GM21360 (cell line): ENCODE results near the gene ABHD12.

Source experiments
- ATAC-seq: cut with Tn5 transposase; IDR thresholded peaks from one replicate; pipeline ENCODE4 v1.9.1; 2021; ENCODE audit warnings: mild to moderate bottlenecking, moderate library complexity; ENCODE audit not compliant: unreplicated experiment

ABHD12 gene

GRCh38 chr20:25280574-25281535 lies 109.8 kb downstream of the ABHD12 start:
- ATAC-seq = no peak

- no peak for ATAC-seq
These were observed 110.5 kb downstream of the ABHD12 start for GRCh38 chr20:25280051-25280573.

GRCh38 chr20:25279403-25279802 lies 111.2 kb downstream of the ABHD12 start:
- no peak for ATAC-seq

- ATAC-seq = no peak
These were observed 111.8 kb downstream of the ABHD12 start for GRCh38 chr20:25278636-25279361.

- ATAC-seq = no peak
These were observed 112.6 kb downstream of the ABHD12 start for GRCh38 chr20:25277941-25278521.

- no peak for ATAC-seq
These were observed 113.4 kb downstream of the ABHD12 start for GRCh38 chr20:25277051-25277801.

- ATAC-seq = no peak
These were observed 114.0 kb downstream of the ABHD12 start for GRCh38 chr20:25276533-25277050.

GRCh38 chr20:25275813-25276532 lies 114.7 kb downstream of the ABHD12 start:
- ATAC-seq = no peak

- ATAC-seq = no peak
These were observed 115.5 kb downstream of the ABHD12 start for GRCh38 chr20:25274891-25275812.

GRCh38 chr20:25274481-25274880 lies 116.2 kb downstream of the ABHD12 start:
- ATAC-seq = no peak

GRCh38 chr20:25273541-25274358 lies 116.9 kb downstream of the ABHD12 start:
- ATAC-seq = no peak

GRCh38 chr20:25273046-25273445 lies 117.6 kb downstream of the ABHD12 start:
- no peak for ATAC-seq

GRCh38 chr20:25272223-25273000 lies 118.2 kb downstream of the ABHD12 start:
- ATAC-seq = no peak

- no peak for ATAC-seq
These were observed 119.0 kb downstream of the ABHD12 start for GRCh38 chr20:25271486-25272222.

GRCh38 chr20:25270829-25271251 lies 119.8 kb downstream of the ABHD12 start:
- ATAC-seq = no peak

- ATAC-seq = no peak
These were observed 120.8 kb downstream of the ABHD12 start for GRCh38 chr20:25269833-25270170.
